OCI-LY1 (cell line): ENCODE measurements around the gene SLC2A11.

Experiments
- EZH2 ChIP-seq: fragments of 200-600 bp; sonication (generic), shearing (Covaris generic); IDR thresholded peaks from 2 replicates; pipeline ENCODE4 v1.8.0; 2017; ENCODE audit warnings: borderline replicate concordance, mixed run types, mild to moderate bottlenecking, antibody characterized with exemption, low read length, moderate library complexity, mixed read lengths
- TF ChIP-seq, protein P1 (sequence below): fragments of 200-600 bp; sonication (generic), shearing (Covaris generic); IDR thresholded peaks from 2 replicates; pipeline ENCODE4 v1.5.1; 2017; ENCODE audit warnings: mild to moderate bottlenecking, antibody characterized with exemption, low read length, moderate library complexity, mixed read lengths

- TF ChIP-seq EZH2: no peak
- TF ChIP-seq, protein P1, sequence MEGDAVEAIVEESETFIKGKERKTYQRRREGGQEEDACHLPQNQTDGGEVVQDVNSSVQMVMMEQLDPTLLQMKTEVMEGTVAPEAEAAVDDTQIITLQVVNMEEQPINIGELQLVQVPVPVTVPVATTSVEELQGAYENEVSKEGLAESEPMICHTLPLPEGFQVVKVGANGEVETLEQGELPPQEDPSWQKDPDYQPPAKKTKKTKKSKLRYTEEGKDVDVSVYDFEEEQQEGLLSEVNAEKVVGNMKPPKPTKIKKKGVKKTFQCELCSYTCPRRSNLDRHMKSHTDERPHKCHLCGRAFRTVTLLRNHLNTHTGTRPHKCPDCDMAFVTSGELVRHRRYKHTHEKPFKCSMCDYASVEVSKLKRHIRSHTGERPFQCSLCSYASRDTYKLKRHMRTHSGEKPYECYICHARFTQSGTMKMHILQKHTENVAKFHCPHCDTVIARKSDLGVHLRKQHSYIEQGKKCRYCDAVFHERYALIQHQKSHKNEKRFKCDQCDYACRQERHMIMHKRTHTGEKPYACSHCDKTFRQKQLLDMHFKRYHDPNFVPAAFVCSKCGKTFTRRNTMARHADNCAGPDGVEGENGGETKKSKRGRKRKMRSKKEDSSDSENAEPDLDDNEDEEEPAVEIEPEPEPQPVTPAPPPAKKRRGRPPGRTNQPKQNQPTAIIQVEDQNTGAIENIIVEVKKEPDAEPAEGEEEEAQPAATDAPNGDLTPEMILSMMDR: no peak
These were observed 54.7 kb downstream of the SLC2A11 start for GRCh38 chr22:23912293-23912903.
